CD4-positive, alpha-beta T cell treated with Interleukin-17A for 1 hour (primary cell): Measurements from ENCODE around the gene NECTIN1.

ENCODE experiments used
- DNase-seq: peaks from one replicate; pipeline ENCODE4 v3.0.0-alpha.2; 2020

The NECTIN1 gene

GRCh38 chr11:119668676-119669075 is 60.3 kb downstream of the NECTIN1 start:
- no peak for DNase-seq

GRCh38 chr11:119666463-119667131 is 62.4 kb downstream of the NECTIN1 start:
- peak; percentile 57 for DNase-seq

- no peak for DNase-seq
These were observed 62.9 kb downstream of the NECTIN1 start for GRCh38 chr11:119666061-119666460.

- DNase-seq: no peak
These were observed 64.1 kb downstream of the NECTIN1 start for GRCh38 chr11:119664701-119665420.

- DNase-seq: no peak
These were observed 64.9 kb downstream of the NECTIN1 start for GRCh38 chr11:119664063-119664572.

GRCh38 chr11:119663279-119663678 is 65.7 kb downstream of the NECTIN1 start:
- no peak for DNase-seq

- no peak for DNase-seq
These were observed 67.8 kb downstream of the NECTIN1 start for GRCh38 chr11:119661226-119661625.

GRCh38 chr11:119659971-119660723 is 68.9 kb downstream of the NECTIN1 start:
- no peak for DNase-seq

GRCh38 chr11:119652907-119653659 is 75.9 kb downstream of the NECTIN1 start:
- no peak for DNase-seq

- DNase-seq: no peak
These were observed 77.0 kb downstream of the NECTIN1 start for GRCh38 chr11:119651802-119652584.

GRCh38 chr11:119650251-119650650 is 78.7 kb downstream of the NECTIN1 start:
- no peak for DNase-seq

GRCh38 chr11:119647254-119647653 is 81.7 kb downstream of the NECTIN1 start:
- no peak for DNase-seq

- no peak for DNase-seq
These were observed 84.0 kb downstream of the NECTIN1 start for GRCh38 chr11:119645018-119645417.

GRCh38 chr11:119644502-119644901 is 84.5 kb downstream of the NECTIN1 start:
- no peak for DNase-seq

GRCh38 chr11:119643876-119644225 is 85.1 kb downstream of the NECTIN1 start:
- DNase-seq: no peak

GRCh38 chr11:119643212-119643875 is 85.7 kb downstream of the NECTIN1 start:
- no peak for DNase-seq

- peak; percentile 13 for DNase-seq
These were observed 86.8 kb downstream of the NECTIN1 start for GRCh38 chr11:119641983-119642745.

GRCh38 chr11:119640541-119640940 is 88.5 kb downstream of the NECTIN1 start:
- DNase-seq: no peak

- no peak for DNase-seq
These were observed 89.3 kb downstream of the NECTIN1 start for GRCh38 chr11:119639642-119640205.

GRCh38 chr11:119638851-119639250 is 90.1 kb downstream of the NECTIN1 start:
- no peak for DNase-seq
